Ramos (cell line): Measurements from ENCODE around the gene TULP1.

Experiments
- in situ Hi-C: fragments of 300-500 bp; cut with MboI; formaldehyde crosslinking; loops from one replicate; pipeline ENCODE4 v1.14.3; 2022; ENCODE audit warnings: low sequenced_read_pairs; ENCODE audit not compliant: unreplicated experiment

Gene TULP1

GRCh38 chr6:35486005-35486925, 26.4 kb downstream of the TULP1 start:
- in situ Hi-C loops, result no loop called here

- in situ Hi-C loops, result no loop called here
These were observed 27.3 kb downstream of the TULP1 start for GRCh38 chr6:35485402-35485877.

GRCh38 chr6:35484921-35485392, 27.7 kb downstream of the TULP1 start:
- in situ Hi-C loops, result no loop called here

GRCh38 chr6:35483893-35484645, 28.6 kb downstream of the TULP1 start:
- in situ Hi-C loops, result no loop called here

GRCh38 chr6:35483490-35483889, 29.2 kb downstream of the TULP1 start:
- in situ Hi-C loops, result no loop called here

- in situ Hi-C loops, result no loop called here
These were observed 29.6 kb downstream of the TULP1 start for GRCh38 chr6:35483062-35483461.

GRCh38 chr6:35481226-35481625, 31.5 kb downstream of the TULP1 start:
- in situ Hi-C loops, result no loop called here

- in situ Hi-C loops, result no loop called here
These were observed 32.5 kb downstream of the TULP1 start for GRCh38 chr6:35480176-35480575.

- in situ Hi-C loops, result no loop called here
These were observed 34.4 kb downstream of the TULP1 start for GRCh38 chr6:35478259-35478658.

- in situ Hi-C loops, result no loop called here
These were observed 35.0 kb downstream of the TULP1 start for GRCh38 chr6:35477551-35478179.

GRCh38 chr6:35477028-35477427, 35.7 kb downstream of the TULP1 start:
- in situ Hi-C loops, result no loop called here

- in situ Hi-C loops, result no loop called here
These were observed 36.7 kb downstream of the TULP1 start for GRCh38 chr6:35476004-35476403.

- in situ Hi-C loops, result no loop called here
These were observed 37.1 kb downstream of the TULP1 start for GRCh38 chr6:35475573-35475972.

- in situ Hi-C loops, result no loop called here
These were observed 37.6 kb downstream of the TULP1 start for GRCh38 chr6:35474942-35475570.

GRCh38 chr6:35474131-35474941, 38.4 kb downstream of the TULP1 start:
- in situ Hi-C loops, result no loop called here

- in situ Hi-C loops, result no loop called here
These were observed 38.9 kb downstream of the TULP1 start for GRCh38 chr6:35473850-35474130.

- in situ Hi-C loops, result no loop called here
These were observed 39.4 kb downstream of the TULP1 start for GRCh38 chr6:35473075-35473849.

GRCh38 chr6:35471836-35472345, 40.8 kb downstream of the TULP1 start:
- in situ Hi-C loops, result no loop called here

GRCh38 chr6:35470663-35471120, 42.0 kb downstream of the TULP1 start:
- in situ Hi-C loops, result no loop called here
